Uterus (tissue), 2 donors: ENCODE measurements around the gene NACC2.

Experiments
- POLR2A ChIP-seq, 2 donors: fragments of 450-650 bp; IDR thresholded peaks; one replicate each; pipeline ENCODE4 v1.6.1; 2016; ENCODE audit warnings: antibody characterized with exemption in 2 of 2, mild to moderate bottlenecking in 1 of 2, moderate library complexity in 1 of 2
- TF ChIP-seq, protein P1 (sequence below), 4 experiments: fragments of 200-600 bp in 2 of 4; fragments of 450-650 bp in 2 of 4; sonication (generic) in 2 of 4; IDR thresholded peaks; one replicate each; pipeline ENCODE4 v1.5.1; 2016 to 2019; ENCODE audit warnings: antibody characterized with exemption in 4 of 4, mild to moderate bottlenecking in 2 of 4, moderate library complexity in 1 of 4

DNA sequence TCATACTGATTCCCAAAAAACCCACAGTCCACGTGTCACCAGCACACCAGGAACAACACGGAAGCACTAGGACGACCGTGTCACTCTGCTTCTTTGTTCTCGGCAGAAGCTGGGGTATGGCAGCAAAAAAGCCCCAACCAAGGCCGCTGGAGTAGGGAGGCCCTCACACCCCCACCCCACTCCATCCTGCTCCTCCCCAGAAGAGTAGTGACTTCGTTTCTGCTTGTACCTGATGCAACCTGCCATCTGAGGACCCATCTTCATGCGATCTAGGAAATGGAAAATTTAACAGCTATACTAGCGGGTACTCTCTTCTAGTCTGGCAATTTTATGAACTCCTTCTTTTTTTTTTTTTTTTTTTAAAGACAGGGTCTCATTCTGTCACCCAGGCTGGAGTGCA is 137.7 kb downstream of the NACC2 start:
- TF ChIP-seq, protein P1, sequence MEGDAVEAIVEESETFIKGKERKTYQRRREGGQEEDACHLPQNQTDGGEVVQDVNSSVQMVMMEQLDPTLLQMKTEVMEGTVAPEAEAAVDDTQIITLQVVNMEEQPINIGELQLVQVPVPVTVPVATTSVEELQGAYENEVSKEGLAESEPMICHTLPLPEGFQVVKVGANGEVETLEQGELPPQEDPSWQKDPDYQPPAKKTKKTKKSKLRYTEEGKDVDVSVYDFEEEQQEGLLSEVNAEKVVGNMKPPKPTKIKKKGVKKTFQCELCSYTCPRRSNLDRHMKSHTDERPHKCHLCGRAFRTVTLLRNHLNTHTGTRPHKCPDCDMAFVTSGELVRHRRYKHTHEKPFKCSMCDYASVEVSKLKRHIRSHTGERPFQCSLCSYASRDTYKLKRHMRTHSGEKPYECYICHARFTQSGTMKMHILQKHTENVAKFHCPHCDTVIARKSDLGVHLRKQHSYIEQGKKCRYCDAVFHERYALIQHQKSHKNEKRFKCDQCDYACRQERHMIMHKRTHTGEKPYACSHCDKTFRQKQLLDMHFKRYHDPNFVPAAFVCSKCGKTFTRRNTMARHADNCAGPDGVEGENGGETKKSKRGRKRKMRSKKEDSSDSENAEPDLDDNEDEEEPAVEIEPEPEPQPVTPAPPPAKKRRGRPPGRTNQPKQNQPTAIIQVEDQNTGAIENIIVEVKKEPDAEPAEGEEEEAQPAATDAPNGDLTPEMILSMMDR (IDR thresholded peaks at IDR 0.05) = no peak
- TF ChIP-seq POLR2A (IDR thresholded peaks at IDR 0.05) = no peak
